HK-2 (cell line): Measurements from ENCODE around the gene CNTD1.
A peak's percentile ranks its signal among the peaks of the same experiment; 100 is the strongest.

Experiments used
- DNase-seq: peaks from one replicate; pipeline ENCODE4 v3.0.0-alpha.2; 2018; ENCODE audit not compliant: unreplicated experiment

The CNTD1 gene

DNA sequence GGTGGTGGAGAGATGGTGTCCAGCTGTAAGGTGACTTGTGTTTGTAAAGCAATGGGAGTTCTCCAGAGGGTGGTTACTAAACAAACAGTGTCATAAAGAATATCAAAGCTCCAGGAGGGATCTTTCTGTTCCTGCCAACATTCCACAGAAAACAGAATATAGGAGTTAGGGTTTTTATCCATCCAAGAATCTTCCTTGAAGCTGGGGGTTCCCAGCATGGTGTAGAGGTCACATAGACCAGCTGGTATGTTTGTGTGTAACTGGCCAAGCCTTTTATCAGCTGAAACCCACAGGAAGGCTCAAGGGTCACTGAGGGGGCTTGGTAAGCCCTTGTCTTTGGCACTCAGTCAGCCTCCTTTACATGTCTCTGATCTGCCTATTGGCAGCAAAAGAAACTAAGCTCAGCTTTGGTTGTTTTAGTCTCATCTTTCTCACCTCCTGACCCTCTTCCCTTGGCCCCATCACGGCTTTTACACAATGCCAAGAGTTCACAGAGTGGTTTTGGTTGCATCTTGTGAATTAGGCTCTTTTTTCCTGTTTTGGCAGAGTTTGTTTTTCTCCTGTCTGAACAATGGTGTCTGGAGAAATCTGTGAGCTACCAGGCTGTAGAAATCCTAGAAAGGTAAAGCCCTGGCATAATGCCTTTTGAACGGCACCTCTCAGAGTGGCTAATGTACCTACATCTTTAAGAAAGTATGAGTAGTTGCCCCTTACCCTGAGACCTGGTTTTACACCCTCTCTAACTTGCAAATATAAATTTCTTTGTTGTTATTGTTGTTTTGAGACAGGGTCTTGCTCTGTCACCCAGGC lies 4.6 kb downstream of the CNTD1 start:
- DNase-seq, result no peak

- DNase-seq, result no peak
Measured at GRCh38 chr17:42804918-42805367, 6.3 kb downstream of the CNTD1 start.

DNA sequence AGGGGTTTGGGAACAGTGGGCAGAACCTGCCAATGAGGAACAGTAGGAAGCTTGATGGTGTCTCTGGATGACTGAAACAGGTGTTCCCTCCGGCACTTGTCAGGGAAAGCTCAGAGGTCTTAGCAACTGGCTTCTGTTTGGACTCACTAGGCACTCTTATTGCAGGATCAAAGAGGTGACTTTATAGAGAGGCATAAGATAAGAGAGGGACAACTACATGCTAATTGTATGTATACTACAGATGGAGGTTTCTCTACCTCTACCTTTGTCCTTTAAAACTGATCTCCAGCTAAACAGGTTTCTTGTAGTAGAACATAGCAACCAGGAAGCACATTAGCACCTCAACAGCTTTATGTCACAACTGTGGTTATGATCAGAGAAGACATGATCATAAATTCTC lies 7.6 kb downstream of the CNTD1 start:
- no peak for DNase-seq

- no peak for DNase-seq
Measured at GRCh38 chr17:42809250-42809649, 10.6 kb downstream of the CNTD1 start.

DNA sequence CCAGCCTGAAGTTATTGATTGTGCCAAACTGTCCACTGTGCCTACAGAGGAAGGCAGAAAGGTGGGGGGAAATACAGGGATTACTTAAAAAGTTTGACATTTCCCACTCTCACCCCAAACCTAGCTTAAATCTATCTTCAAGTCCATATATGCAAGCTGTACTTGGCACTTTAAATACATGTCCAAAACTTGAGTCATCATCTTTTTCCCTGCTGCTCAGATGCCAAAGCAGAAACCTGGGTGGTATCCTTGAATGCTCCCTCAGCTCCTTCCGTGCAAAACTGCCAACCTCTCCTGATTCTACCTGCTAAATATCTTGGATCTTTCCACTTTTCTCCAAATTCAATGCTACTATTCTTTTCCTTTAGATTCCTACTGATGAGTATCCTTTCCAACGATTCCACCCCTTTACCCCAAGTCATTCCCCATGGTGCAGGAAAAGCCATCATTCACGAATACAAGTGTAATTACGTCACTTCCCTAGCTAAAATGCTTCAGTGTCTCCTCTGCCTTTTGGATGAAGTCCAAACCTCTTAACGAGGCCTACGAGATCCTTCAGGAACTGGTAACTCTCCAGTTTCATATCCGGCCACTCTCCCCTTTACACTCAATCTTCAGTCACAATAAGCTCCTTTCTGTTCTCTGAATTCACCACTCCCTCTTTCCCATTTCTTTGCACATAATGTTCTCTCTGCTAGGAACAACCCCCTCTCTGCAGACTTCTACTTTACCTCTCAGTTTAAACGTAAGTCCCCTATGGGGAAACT lies 16.2 kb downstream of the CNTD1 start:
- no peak for DNase-seq

GRCh38 chr17:42817866-42818265 lies 19.2 kb downstream of the CNTD1 start:
- DNase-seq, result no peak

- DNase-seq, result no peak
Measured at GRCh38 chr17:42818379-42818778, 19.7 kb downstream of the CNTD1 start.

- peak; percentile 50 for DNase-seq
Measured at GRCh38 chr17:42819939-42820535, 21.4 kb downstream of the CNTD1 start.

- DNase-seq, result no peak
Measured at GRCh38 chr17:42821176-42821575, 22.5 kb downstream of the CNTD1 start.

DNA sequence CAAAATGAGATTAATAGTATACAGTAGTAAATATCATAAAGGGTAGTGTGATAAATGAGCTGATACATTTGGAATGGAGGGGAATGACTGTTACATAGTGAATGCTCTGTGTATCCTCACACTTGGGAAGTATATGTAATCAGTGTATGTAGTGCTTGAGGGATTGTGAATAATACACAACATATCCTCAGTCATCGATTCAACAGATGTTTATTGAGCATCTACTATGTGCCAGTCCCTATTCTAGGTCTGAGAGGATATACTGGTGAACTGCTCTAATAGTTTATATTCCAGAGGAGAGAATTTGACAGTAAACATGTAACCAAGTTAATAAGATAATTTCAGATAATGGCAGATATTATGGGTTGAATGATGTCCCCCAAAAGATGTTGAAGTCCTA lies 28.8 kb downstream of the CNTD1 start:
- no peak for DNase-seq

GRCh38 chr17:42830971-42831370 lies 32.3 kb downstream of the CNTD1 start:
- no peak for DNase-seq

- no peak for DNase-seq
Measured at GRCh38 chr17:42832213-42832933, 33.7 kb downstream of the CNTD1 start.

DNA sequence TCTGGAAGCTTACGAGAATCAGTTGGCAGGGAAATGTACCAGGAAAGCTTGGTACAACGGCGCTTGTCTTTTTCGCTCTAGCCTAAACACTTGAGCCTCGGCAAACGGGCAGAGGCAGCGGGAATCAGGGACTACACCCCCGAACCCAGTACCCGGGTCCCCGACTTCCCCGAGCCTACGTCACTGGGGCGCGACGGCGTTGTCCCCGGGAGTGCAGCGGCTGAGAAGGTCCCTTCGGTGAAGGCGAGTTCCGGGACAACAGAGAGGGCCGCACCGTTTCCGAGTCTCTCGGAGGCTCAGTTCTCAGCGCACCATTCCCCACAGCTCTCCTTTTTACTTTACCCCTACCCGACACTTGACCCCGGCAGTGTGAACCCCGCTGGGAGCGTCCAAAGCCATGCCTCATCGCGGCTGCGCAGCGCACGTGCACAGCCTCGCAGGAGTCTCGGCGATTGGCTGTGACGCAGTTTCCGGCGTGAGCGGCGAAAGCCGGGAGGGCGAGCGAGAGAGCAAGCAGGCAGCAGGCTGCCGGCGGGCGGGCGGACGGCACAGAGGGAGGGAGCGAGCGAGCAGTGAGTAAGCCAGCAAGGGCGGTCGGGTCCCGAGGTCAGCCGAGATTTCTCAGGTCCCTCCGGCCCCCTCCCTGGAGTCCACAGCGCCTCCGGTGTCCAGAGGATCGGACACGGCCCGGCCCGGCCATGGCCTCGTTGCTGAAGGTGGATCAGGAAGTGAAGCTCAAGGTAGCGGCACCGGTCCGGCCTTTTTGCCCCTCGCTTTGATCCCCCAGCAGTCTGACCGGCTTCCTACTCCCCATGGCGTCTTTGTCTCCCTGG lies 34.5 kb downstream of the CNTD1 start, which contains the start of gene PSME3:
TSS of gene PSME3 (plus strand) at position 464 of the 833 bp plus-strand sequence. CDS start at position 699, 235 bp downstream.
- DNase-seq, result peak; percentile 92

DNA sequence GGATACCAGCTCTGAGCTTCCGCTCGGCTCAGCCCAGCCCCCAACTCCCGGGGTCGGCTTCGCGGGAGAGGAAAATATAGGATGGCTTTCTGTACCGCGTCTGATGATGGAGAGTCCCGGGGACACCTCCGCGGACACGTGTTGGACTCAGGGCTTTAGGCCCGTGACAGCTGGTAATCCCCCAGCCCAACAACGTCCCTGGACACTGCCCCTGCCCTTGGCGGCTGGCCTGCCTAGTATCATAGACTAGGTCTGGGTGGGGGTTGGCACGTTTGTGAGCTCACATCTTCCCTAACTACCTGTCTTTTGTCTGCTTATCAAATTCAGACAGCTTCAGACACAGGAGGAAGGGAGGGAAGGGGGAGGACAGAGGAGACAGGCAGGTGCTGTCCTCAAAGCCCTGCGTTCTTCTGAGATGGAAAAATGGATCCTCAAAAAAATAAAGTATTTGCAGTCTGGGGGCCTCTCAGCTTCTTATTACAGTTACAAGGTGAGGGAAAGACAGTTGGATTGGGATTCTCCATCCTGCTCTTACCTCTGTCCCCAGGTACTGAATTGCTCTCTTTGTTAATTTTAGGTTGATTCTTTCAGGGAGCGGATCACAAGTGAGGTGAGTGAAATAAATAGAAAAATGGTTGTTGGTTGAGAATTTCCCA lies 35.2 kb downstream of the CNTD1 start:
- no peak for DNase-seq

DNA sequence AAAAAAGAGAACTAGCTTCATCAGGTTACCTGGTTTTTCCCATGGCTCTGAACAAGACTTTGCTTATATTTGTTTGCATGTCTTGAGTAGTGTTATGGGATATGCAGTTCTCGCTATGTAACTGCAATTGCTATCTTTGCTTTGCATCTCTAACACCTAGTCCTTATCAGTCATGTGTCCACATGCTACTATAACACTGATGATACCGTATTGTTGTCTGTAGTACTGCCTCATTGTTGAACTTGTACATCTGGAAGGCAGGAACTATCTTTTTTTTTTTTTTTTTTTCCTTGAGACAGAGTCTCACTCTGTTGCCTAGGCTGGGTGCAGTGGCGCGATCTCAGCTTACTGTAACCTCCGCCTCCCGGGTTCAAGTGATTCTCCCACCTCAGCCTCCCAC lies 37.1 kb downstream of the CNTD1 start:
- DNase-seq, result no peak

DNA sequence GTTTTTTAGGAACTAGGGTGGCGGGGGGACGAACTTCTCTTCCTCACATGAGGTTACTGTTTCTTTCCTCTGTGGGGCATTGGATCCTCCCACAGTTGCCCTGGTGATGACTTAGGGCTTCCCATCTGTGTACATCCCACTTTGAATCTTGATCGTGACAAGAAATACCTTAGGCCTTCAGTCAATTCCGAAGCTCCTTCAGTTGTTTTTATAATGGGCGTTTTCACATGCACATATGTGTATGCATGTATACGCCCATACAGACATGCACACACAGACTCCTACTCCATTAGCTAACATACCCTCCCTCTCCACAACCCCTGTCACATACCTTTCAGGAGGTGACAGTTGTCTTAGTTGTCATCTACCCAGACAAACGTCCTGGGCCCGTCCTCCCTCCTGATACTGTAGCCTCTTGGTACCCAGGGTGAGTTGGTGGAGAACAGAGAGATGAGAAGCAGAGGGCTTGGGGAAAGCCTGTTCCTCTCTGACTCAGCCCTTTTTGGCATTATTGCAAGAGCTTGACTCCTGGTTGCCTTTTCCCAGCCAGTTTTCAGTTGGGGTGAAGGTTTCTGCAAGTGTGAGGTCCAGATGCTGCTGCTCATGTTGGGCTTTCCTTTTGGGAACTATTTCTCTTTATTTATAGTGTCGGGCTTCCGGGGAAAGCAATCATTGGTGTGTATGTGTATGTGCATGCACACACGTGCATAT lies 43.5 kb downstream of the CNTD1 start:
- DNase-seq, result no peak

DNA sequence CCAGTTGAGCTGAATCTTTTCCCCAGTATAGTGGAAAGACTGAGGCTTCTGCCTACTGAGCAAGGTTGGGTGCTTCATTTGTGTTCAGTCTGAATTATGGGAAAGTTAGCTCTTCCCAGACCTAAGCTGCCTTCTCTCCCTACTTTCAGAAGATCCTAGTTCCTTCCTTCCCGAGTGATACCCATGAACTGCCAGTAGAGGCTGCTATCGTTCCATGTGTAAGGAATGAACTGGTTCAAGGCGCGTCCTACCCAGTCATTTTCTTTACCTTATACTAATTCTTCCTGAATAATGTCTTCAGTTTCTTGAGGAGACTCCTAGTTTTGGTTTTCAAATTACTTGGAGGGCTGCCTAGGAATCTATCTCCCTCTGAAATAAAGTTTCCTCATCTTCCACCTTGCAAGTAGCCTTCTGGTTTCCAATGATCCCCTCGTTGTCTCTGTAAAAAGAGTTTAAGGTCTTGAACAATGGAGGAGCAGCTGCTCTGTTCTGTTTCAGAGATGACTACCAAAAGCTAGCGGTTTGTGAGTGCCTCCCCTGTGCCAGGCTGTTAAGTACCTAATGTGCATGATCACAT lies 44.8 kb downstream of the CNTD1 start:
- DNase-seq, result no peak

DNA sequence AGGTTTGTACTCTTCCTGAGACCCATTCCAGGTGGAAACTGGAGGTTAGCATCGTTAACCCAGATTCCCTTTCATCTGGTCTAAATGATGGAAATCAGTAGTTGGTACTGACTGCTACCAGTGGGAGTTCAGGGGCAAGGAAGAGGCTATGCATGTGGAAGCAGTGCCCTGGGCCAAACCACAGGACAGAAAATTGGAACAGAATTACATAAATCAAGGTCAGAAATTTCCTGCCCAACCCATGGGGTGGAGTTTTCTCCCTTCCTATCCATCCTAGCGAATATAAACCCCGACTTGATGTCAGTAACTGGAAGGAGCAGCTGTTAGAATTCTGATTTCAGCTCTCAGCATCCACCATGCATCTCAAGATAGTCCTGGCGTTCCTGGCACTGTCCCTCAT lies 45.6 kb downstream of the CNTD1 start, which contains the start of gene AOC2:
TSS of gene AOC2 (plus strand) at position 310 of the 400 bp plus-strand sequence. CDS start at position 357, 47 bp downstream.
- no peak for DNase-seq
